ENCODE measurements around the gene TRIM43B.

DNA sequence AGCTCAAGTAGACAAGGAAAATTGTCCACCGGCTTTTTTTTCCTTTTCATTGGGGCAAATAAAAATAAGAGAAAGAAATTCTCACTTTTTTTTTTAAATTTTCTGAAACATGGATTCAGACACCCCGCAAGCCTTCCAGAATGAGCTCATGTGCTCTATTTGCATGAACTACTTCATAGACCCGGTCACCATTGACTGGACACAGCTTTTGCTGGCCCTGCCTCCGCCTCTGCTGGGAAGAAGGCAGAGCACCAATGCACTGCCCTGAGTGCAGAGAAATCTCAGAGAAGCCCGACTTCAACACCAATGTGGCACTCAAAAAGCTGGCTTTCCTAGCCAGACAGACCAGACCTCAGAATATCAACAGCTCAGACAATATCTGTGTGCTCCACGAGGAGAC, 30.2 kb upstream of the TRIM43B start:
- TF ChIP-seq EZH2phosphoT487 (IDR thresholded peaks at IDR 0.05) (no peak), EZH2 (IDR thresholded peaks at IDR 0.05) (no peak)
